OCI-LY3 (cell line): ENCODE measurements around the gene SOWAHC.

Experiments used
- H2AFZ ChIP-seq: fragments of 200-600, 300-600 bp; shearing (Covaris generic); 2 replicates; pipeline ENCODE4 v1.6.0; 2014; ENCODE audit warnings: antibody characterized with exemption, low read depth, low read length
- H3K27ac ChIP-seq: fragments of 200-600, 300-600 bp; sonication (generic); 2 replicates; pipeline ENCODE4 v1.5.1; 2014; ENCODE audit warnings: mild to moderate bottlenecking, low read length, moderate library complexity, mixed read lengths
- H3K27me3 ChIP-seq: fragments of 200-600, 300-600 bp; sonication (generic); 2 replicates; pipeline ENCODE4 v1.6.1; 2014; ENCODE audit warnings: low read depth, low read length, mixed read lengths
- H3K36me3 ChIP-seq: fragments of 200-600, 300-600 bp; sonication (generic); replicated peaks from 2 replicates; pipeline ENCODE3; 2014; ENCODE audit warnings: low read depth, low read length, mixed read lengths
- H3K4me1 ChIP-seq: fragments of 300-600, 200-600 bp; sonication (generic); 2 replicates; pipeline ENCODE4 v1.6.1; 2014; ENCODE audit warnings: low read length, mixed read lengths
- H3K4me2 ChIP-seq: fragments of 200-600, 300-600 bp; sonication (generic); 2 replicates; pipeline ENCODE4 v1.6.1; 2014; ENCODE audit warnings: low read length, mixed read lengths
- H3K4me3 ChIP-seq: fragments of 300-600, 200-600 bp; sonication (generic); 2 replicates; pipeline ENCODE4 v1.5.1; 2014; ENCODE audit warnings: antibody characterized with exemption, mild to moderate bottlenecking, low read length, moderate library complexity
- H3K79me2 ChIP-seq: fragments of 300-600, 200-600 bp; shearing (Covaris generic); 2 replicates; pipeline ENCODE4 v1.6.1; 2014; ENCODE audit warnings: mild to moderate bottlenecking, low read length, mixed read lengths
- H3K9ac ChIP-seq: fragments of 300-600, 200-600 bp; shearing (Covaris generic); 2 replicates; pipeline ENCODE4 v1.6.0; 2014; ENCODE audit warnings: mild to moderate bottlenecking, low read length, moderate library complexity
- H3K9me3 ChIP-seq: fragments of 200-600, 300-600 bp; shearing (Covaris generic); 2 replicates; pipeline ENCODE4 v1.6.1; 2014; ENCODE audit warnings: low read length, mixed read lengths; ENCODE audit not compliant: insufficient read depth
- H4K20me1 ChIP-seq: fragments of 200-600, 300-600 bp; sonication (generic); 2 replicates; pipeline ENCODE4 v1.6.1; 2016; ENCODE audit warnings: low read length, mixed read lengths; ENCODE audit not compliant: insufficient read depth
- EZH2phosphoT487 ChIP-seq: fragments of 200-600 bp; shearing (Covaris generic); IDR thresholded peaks from 2 replicates; pipeline ENCODE4 v1.6.1; 2018; ENCODE audit warnings: antibody characterized with exemption, mixed run types, low read depth
- TF ChIP-seq, protein P1 (sequence below): fragments of 200-600, 300-600 bp; sonication (generic); IDR thresholded peaks from 2 replicates; pipeline ENCODE4 v1.5.1; 2014; ENCODE audit warnings: antibody characterized with exemption, low read length, low read depth

Gene SOWAHC

DNA sequence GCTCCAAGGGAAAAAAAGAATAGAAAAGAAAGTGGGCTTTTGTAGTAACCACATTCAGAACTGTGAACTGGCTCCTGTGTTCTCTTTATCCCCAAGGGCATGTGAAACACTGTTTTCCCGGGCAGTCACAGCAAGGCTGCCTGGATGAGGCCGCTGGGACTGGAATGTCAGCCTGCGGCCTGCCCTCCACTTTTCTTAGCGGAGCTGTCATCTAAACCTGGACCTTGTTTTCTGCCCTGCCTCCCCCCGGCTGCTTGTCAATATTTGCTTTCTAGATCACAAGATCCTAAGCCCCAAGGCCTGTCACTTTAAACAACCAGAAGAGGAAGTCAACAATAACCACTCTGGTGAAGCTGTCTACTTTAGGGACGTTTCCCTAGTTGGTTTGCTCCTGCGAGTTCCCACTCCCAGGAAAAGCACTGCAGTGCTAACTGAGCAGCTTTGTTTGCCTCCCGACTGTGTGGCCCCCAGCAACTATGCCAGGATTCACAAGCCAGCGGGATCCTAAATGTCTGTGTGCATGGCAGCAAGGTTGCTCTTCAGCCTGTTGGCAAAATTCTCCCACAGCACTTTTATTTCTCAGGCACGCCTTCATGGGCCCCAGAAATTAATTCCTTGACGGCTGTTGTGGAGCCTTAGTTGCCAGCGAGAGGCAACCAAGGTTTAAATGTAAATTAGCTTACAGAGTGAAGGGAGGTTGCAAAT, 30.6 kb downstream of the SOWAHC start:
- Histone ChIP-seq H4K20me1 (no peaks in the 10 kb centered on the region), H3K9ac (no peak overlapping the region), H3K4me1 (no peaks in the 10 kb centered on the region), H2AFZ (no peak overlapping the region), H3K27me3 (0 out of 2 replicates have a peak, but pooled peaks cover 2% of the 10 kb centered on the region), H3K4me2 (no peak overlapping the region), H3K36me3 (no peaks in the 10 kb centered on the region), H3K27ac (no peak overlapping the region), H3K4me3 (no peak overlapping the region), H3K9me3 (no peaks in the 10 kb centered on the region), H3K79me2 (no peaks in the 10 kb centered on the region)
- TF ChIP-seq EZH2phosphoT487 = no peak
- TF ChIP-seq, protein P1, sequence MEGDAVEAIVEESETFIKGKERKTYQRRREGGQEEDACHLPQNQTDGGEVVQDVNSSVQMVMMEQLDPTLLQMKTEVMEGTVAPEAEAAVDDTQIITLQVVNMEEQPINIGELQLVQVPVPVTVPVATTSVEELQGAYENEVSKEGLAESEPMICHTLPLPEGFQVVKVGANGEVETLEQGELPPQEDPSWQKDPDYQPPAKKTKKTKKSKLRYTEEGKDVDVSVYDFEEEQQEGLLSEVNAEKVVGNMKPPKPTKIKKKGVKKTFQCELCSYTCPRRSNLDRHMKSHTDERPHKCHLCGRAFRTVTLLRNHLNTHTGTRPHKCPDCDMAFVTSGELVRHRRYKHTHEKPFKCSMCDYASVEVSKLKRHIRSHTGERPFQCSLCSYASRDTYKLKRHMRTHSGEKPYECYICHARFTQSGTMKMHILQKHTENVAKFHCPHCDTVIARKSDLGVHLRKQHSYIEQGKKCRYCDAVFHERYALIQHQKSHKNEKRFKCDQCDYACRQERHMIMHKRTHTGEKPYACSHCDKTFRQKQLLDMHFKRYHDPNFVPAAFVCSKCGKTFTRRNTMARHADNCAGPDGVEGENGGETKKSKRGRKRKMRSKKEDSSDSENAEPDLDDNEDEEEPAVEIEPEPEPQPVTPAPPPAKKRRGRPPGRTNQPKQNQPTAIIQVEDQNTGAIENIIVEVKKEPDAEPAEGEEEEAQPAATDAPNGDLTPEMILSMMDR = no peak

DNA sequence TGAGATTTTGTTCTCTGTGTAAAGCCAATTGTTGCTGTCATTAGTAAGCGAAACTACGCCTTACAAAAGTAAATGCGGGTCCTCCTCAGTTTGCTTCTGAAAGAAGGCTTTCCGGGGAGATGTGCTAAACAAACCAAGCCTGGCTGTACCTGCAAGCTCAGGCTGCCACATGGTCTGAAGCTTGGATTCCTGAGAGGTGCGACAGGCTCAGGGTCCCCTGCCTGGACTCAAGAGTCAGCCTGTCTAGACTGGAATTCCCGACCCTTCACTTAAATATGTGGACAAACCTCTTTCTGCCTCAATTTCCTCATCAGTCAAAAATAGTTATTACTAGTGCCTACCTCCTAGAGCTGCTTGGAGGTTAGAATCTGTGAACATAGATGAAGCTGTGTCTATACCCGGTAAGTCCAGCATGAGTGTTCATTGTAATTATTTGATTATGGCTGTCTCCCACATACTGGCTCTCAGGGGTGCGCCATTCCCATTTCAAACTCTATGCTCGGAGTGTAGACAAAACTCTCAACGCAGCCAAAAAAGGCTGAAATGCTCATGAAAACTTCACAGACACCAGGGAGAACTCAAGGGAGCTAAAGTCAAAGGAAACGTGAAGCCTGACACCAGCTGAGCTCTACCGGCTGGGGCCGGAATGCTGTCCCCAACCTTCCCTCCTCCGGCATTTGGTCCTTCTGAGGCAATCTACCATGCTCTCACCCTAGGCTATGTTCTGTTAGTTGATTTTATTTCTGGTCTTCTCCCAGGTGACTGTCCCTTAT, 31.4 kb downstream of the SOWAHC start:
- Histone ChIP-seq H3K4me3 (no peak overlapping the region), H3K4me2 (no peak overlapping the region), H3K27me3 (0 out of 2 replicates have a peak, but pooled peaks cover 2% of the 10 kb centered on the region), H3K36me3 (no peaks in the 10 kb centered on the region), H2AFZ (no peak overlapping the region), H3K79me2 (no peaks in the 10 kb centered on the region), H3K9me3 (no peaks in the 10 kb centered on the region), H3K9ac (no peak overlapping the region), H3K27ac (no peak overlapping the region), H4K20me1 (no peaks in the 10 kb centered on the region), H3K4me1 (no peaks in the 10 kb centered on the region)
- TF ChIP-seq, protein P1 = no peak
- no peak for TF ChIP-seq EZH2phosphoT487

DNA sequence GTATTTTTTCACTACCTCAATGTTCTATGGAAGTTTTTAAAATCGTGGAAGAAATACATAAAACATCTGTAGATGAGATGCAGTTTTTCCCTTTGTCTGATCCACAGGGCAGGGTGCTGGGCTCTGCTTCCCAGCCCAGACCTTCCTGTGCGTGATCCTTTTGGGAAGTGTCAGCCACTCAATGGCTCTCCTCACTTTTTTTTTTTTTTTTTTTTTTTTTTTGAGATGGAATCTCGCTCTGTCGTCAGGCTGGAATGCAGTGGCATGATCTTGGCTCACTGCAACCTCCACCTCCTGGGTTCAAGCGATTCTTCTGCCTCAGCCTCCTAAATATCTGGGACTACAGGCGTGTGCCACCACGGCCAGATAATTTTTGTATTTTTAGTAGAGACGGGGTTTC, 32.8 kb downstream of the SOWAHC start:
- TF ChIP-seq, protein P1 = no peak
- TF ChIP-seq EZH2phosphoT487 = no peak
- no peak overlapping the region for H3K9ac ChIP-seq
- H4K20me1 ChIP-seq = no peaks in the 10 kb centered on the region
- H3K27me3 ChIP-seq = 0 out of 2 replicates have a peak, but pooled peaks cover 2% of the 10 kb centered on the region
- no peaks in the 10 kb centered on the region for H3K36me3 ChIP-seq
- H3K79me2 ChIP-seq = no peaks in the 10 kb centered on the region
- H3K4me3 ChIP-seq = no peak overlapping the region
- H3K27ac ChIP-seq = no peak overlapping the region
- no peak overlapping the region for H3K4me2 ChIP-seq
- no peaks in the 10 kb centered on the region for H3K4me1 ChIP-seq
- no peak overlapping the region for H2AFZ ChIP-seq
- no peaks in the 10 kb centered on the region for H3K9me3 ChIP-seq

DNA sequence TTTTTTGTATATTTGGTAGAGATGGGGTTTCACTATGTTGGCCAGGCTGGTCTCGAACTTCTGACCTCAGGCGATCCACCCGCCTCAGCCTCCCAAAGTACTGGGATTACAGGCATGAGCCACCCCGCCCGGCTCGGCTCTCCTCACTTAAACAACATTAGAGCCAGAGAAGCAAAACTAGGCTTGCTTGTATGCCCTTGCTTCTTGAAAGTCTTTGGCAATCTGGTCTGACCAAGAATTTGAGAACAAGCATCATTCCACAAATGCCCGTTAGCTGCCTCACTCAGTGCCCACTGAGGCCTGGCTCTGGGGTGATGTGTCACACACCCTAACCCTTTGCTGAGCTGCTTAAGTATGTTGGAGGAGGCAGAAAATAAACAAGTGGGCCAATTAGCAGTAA, 33.5 kb downstream of the SOWAHC start:
- H3K9me3 ChIP-seq = no peaks in the 10 kb centered on the region
- H3K27ac ChIP-seq = no peak overlapping the region
- H4K20me1 ChIP-seq = no peaks in the 10 kb centered on the region
- no peaks in the 10 kb centered on the region for H3K79me2 ChIP-seq
- no peaks in the 10 kb centered on the region for H3K36me3 ChIP-seq
- H3K4me2 ChIP-seq = no peak overlapping the region
- no peaks in the 10 kb centered on the region for H3K4me1 ChIP-seq
- 0 out of 2 replicates have a peak, but pooled peaks cover 2% of the 10 kb centered on the region for H3K27me3 ChIP-seq
- TF ChIP-seq, protein P1 = no peak
- TF ChIP-seq EZH2phosphoT487 = no peak
- H3K4me3 ChIP-seq = no peak overlapping the region
- H3K9ac ChIP-seq = no peak overlapping the region
- H2AFZ ChIP-seq = no peak overlapping the region
